OCI-LY3 (cell line): ENCODE results near the gene ZNF460.

ENCODE experiments used
- EZH2phosphoT487 ChIP-seq: fragments of 200-600 bp; shearing (Covaris generic); IDR thresholded peaks from 2 replicates; pipeline ENCODE4 v1.6.1; 2018; ENCODE audit warnings: antibody characterized with exemption, mixed run types, low read depth
- TF ChIP-seq, protein P1 (sequence below): fragments of 200-600, 300-600 bp; sonication (generic); IDR thresholded peaks from 2 replicates; pipeline ENCODE4 v1.5.1; 2014; ENCODE audit warnings: antibody characterized with exemption, low read length, low read depth

GRCh38 chr19:57293719-57294118, 13.4 kb downstream of the ZNF460 start:
- TF ChIP-seq, protein P1, sequence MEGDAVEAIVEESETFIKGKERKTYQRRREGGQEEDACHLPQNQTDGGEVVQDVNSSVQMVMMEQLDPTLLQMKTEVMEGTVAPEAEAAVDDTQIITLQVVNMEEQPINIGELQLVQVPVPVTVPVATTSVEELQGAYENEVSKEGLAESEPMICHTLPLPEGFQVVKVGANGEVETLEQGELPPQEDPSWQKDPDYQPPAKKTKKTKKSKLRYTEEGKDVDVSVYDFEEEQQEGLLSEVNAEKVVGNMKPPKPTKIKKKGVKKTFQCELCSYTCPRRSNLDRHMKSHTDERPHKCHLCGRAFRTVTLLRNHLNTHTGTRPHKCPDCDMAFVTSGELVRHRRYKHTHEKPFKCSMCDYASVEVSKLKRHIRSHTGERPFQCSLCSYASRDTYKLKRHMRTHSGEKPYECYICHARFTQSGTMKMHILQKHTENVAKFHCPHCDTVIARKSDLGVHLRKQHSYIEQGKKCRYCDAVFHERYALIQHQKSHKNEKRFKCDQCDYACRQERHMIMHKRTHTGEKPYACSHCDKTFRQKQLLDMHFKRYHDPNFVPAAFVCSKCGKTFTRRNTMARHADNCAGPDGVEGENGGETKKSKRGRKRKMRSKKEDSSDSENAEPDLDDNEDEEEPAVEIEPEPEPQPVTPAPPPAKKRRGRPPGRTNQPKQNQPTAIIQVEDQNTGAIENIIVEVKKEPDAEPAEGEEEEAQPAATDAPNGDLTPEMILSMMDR, result no peak
- no peak for TF ChIP-seq EZH2phosphoT487
